Trophoblast cell (in vitro differentiated cells and primary cell): ENCODE measurements around the gene ARHGAP5.
"Not testable (repeated sequence)": the region's sequence is repeated elsewhere in the genome, so short reads cannot be mapped to it uniquely, and the experiment has no call there.

ENCODE experiments used
- DNase-seq, 2 donors: peaks; one replicate each; pipeline ENCODE4 v3.0.0-alpha.2; 2016
- H2AFZ ChIP-seq: 2 replicates; pipeline ENCODE4 v1.6.1; 2013; ENCODE audit warnings: low read length, moderate library complexity, mild to moderate bottlenecking; ENCODE audit not compliant: insufficient read depth, poor library complexity
- H2AK5ac ChIP-seq: 2 replicates; pipeline ENCODE4 v1.6.1; 2013; ENCODE audit warnings: mild to moderate bottlenecking, low read length
- H2BK120ac ChIP-seq: 2 replicates; pipeline ENCODE4 v1.6.1; 2013; ENCODE audit warnings: low read length, mild to moderate bottlenecking, moderate library complexity; ENCODE audit not compliant: insufficient read depth, poor library complexity
- H2BK12ac ChIP-seq: 2 replicates; pipeline ENCODE4 v1.6.1; 2013; ENCODE audit warnings: mild to moderate bottlenecking, low read length, moderate library complexity
- H2BK5ac ChIP-seq: 2 replicates; pipeline ENCODE4 v1.6.1; 2013; ENCODE audit warnings: low read length, low read depth, moderate library complexity, mild to moderate bottlenecking; ENCODE audit not compliant: poor library complexity
- H3K14ac ChIP-seq: 2 replicates; pipeline ENCODE4 v1.6.1; 2013; ENCODE audit warnings: mild to moderate bottlenecking, low read length
- H3K18ac ChIP-seq: 2 replicates; pipeline ENCODE4 v1.6.1; 2013; ENCODE audit warnings: mild to moderate bottlenecking, low read length
- H3K23ac ChIP-seq: 2 replicates; pipeline ENCODE4 v1.6.1; 2013; ENCODE audit warnings: low read length
- H3K27ac ChIP-seq: 2 replicates; pipeline ENCODE4 v1.5.1; 2013; ENCODE audit warnings: low read depth, mild to moderate bottlenecking, inconsistent platforms, low read length, moderate library complexity
- H3K27me3 ChIP-seq: 2 replicates; pipeline ENCODE4 v1.6.1; 2013; ENCODE audit warnings: inconsistent platforms, mild to moderate bottlenecking, low read length, moderate library complexity; ENCODE audit not compliant: insufficient read depth
- H3K36me3 ChIP-seq, 2 experiments: 1 replicate in 1 of 2; 2 replicates in 1 of 2; pipeline ENCODE4 v1.6.1; 2013; ENCODE audit warnings: low read length in 2 of 2, mild to moderate bottlenecking in 2 of 2, moderate library complexity in 1 of 2; ENCODE audit not compliant: insufficient read depth in 2 of 2, control insufficient read depth in 1 of 2
- H3K4ac ChIP-seq: 2 replicates; pipeline ENCODE4 v1.6.1; 2013; ENCODE audit warnings: low read depth, mild to moderate bottlenecking, low read length, moderate library complexity
- H3K4me1 ChIP-seq, 2 experiments: 1 replicate in 1 of 2; 2 replicates in 1 of 2; pipeline ENCODE4 v1.6.1; 2013; ENCODE audit warnings: low read length in 2 of 2, mild to moderate bottlenecking in 2 of 2, moderate library complexity in 1 of 2; ENCODE audit not compliant: insufficient read depth in 2 of 2, control insufficient read depth in 1 of 2
- H3K4me2 ChIP-seq: 2 replicates; pipeline ENCODE4 v1.6.1; 2013; ENCODE audit warnings: inconsistent platforms, mild to moderate bottlenecking, low read length, moderate library complexity
- H3K4me3 ChIP-seq: 2 replicates; pipeline ENCODE4 v1.5.1; 2013; ENCODE audit warnings: mild to moderate bottlenecking, low read depth, low read length, inconsistent platforms
- H3K79me1 ChIP-seq: one replicate; pipeline ENCODE4 v1.6.1; 2013; ENCODE audit warnings: low read length
- H3K79me2 ChIP-seq: 2 replicates; pipeline ENCODE4 v1.6.1; 2013; ENCODE audit warnings: low read length, mild to moderate bottlenecking; ENCODE audit not compliant: control insufficient read depth, insufficient read depth, poor library complexity
- H3K9ac ChIP-seq: 2 replicates; pipeline ENCODE4 v1.6.1; 2013; ENCODE audit warnings: mild to moderate bottlenecking, low read length
- H3K9me3 ChIP-seq: 2 replicates; pipeline ENCODE4 v1.6.1; 2013; ENCODE audit warnings: low read depth, mild to moderate bottlenecking, control low read depth, inconsistent platforms, low read length; ENCODE audit not compliant: insufficient read depth
- H4K12ac ChIP-seq: 2 replicates; pipeline ENCODE4 v1.6.1; 2013; ENCODE audit warnings: low read depth, mild to moderate bottlenecking, low read length, moderate library complexity
- H4K8ac ChIP-seq: 2 replicates; pipeline ENCODE4 v1.6.1; 2013; ENCODE audit warnings: low read depth, mild to moderate bottlenecking, low read length, moderate library complexity
- H4K91ac ChIP-seq: one replicate; pipeline ENCODE4 v1.6.1; 2013; ENCODE audit warnings: low read depth, mild to moderate bottlenecking, low read length, moderate library complexity
- WGBS: extraction: QIAGEN DNeasy Blood & Tissue Kit; methylation state at CpG from one replicate; pipeline ENCODE4 v1.1.7; 2013; ENCODE audit warnings: missing lambda C conversion rate; ENCODE audit not compliant: insufficient read length, insufficient coverage; ENCODE audit errors: extremely low coverage; 5-methylcytosine and 5-hydroxymethylcytosine counted together

Gene ARHGAP5

GRCh38 chr14:32110548-32110896 lies 33.4 kb downstream of the ARHGAP5 start:
- H3K79me1 ChIP-seq: no peaks in the 10 kb centered on the region
- H3K4me3 ChIP-seq: no peak overlapping the region
- H3K4me1 ChIP-seq: peaks cover 3 to 4% of the 10 kb centered on the region in 2 experiments
- DNase-seq: peak; percentile 3 to 56
- H4K12ac ChIP-seq: no peak overlapping the region
- no peaks in the 10 kb centered on the region for H3K36me3 ChIP-seq
- no peak overlapping the region for H2AK5ac ChIP-seq
- no peaks in the 10 kb centered on the region for H3K9me3 ChIP-seq
- no peak overlapping the region for H3K27ac ChIP-seq
- peak overlapping the region; percentile 75 for H3K4ac ChIP-seq
- no peak overlapping the region for H2BK120ac ChIP-seq
- no peak overlapping the region for H3K4me2 ChIP-seq
- no peak overlapping the region for H3K9ac ChIP-seq
- no peak overlapping the region for H4K91ac ChIP-seq
- H2AFZ ChIP-seq: no peak overlapping the region
- no peak overlapping the region for H3K23ac ChIP-seq
- H2BK5ac ChIP-seq: no peak overlapping the region
- no peak overlapping the region for H3K14ac ChIP-seq
- H4K8ac ChIP-seq: no peak overlapping the region
- H3K18ac ChIP-seq: no peak overlapping the region
- H3K27me3 ChIP-seq: no peaks in the 10 kb centered on the region
- H3K79me2 ChIP-seq: no peaks in the 10 kb centered on the region
- H2BK12ac ChIP-seq: no peak overlapping the region
- WGBS: no CpG with 5 or more reads among the region's 2 CpGs

DNA sequence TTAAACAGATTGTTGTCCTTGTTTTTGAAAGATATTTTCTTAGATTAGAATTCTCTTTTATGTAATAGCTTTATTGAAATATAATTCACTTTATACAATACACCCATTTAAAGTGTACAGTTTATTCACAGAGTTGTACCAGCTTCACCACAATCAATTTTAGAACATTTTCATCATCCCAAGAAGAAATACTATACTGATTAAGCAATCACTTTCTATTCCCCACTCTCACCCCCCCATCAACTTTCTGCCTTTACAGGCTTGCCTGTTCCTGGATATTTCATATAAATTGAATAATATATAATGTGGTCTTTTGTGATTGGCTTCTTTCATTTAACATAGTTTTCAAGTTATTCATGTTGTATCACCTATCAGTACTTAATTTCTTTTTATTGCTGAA lies 44.4 kb downstream of the ARHGAP5 start:
- peaks cover 2 to 5% of the 10 kb centered on the region in 2 experiments for H3K36me3 ChIP-seq
- H3K4me3 ChIP-seq: no peak overlapping the region
- no peak overlapping the region for H2AK5ac ChIP-seq
- no peak overlapping the region for H3K23ac ChIP-seq
- H3K27me3 ChIP-seq: no peaks in the 10 kb centered on the region
- H3K9me3 ChIP-seq: no peaks in the 10 kb centered on the region
- H3K9ac ChIP-seq: no peak overlapping the region
- no peak overlapping the region for H4K12ac ChIP-seq
- no peak overlapping the region for H3K14ac ChIP-seq
- H3K79me2 ChIP-seq: peaks cover 4% of the 10 kb centered on the region
- no peak overlapping the region for H2BK5ac ChIP-seq
- H2BK12ac ChIP-seq: no peak overlapping the region
- H3K4me2 ChIP-seq: no peak overlapping the region
- no peak overlapping the region for H2BK120ac ChIP-seq
- no peak overlapping the region for H4K8ac ChIP-seq
- no peaks in the 10 kb centered on the region for H3K4me1 ChIP-seq
- no peak overlapping the region for H3K27ac ChIP-seq
- H3K79me1 ChIP-seq: no peaks in the 10 kb centered on the region
- H2AFZ ChIP-seq: no peak overlapping the region
- no peak overlapping the region for H3K4ac ChIP-seq
- no peak overlapping the region for H4K91ac ChIP-seq
- no peak for DNase-seq
- H3K18ac ChIP-seq: no peak overlapping the region

DNA sequence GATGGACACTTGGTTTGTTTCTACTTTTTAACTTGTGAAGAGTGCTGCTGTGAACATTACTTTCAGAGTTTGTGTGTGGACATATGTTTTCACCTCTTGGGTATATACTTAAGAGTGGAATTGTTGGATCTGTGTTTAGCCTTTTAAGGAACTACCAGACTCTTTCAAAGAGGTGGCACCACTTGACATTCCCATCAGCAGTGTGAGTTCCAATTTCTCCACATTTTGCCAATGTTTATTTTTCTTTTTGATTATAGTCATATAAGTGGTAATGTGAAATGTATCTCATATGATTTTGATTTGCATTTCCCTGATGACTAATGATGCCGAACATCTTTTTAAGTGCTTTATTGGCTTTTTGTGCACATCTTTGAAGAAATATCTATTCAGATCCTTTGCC lies 44.8 kb downstream of the ARHGAP5 start:
- Histone ChIP-seq H3K4me1 (no peaks in the 10 kb centered on the region), H4K91ac (no peak overlapping the region), H3K79me1 (no peaks in the 10 kb centered on the region), H3K9ac (no peak overlapping the region), H4K12ac (no peak overlapping the region), H3K9me3 (no peaks in the 10 kb centered on the region), H3K4me2 (no peak overlapping the region), H3K27ac (no peak overlapping the region), H3K18ac (no peak overlapping the region), H3K36me3 (peaks cover 2 to 5% of the 10 kb centered on the region in 2 experiments), H2BK5ac (no peak overlapping the region), H3K4ac (no peak overlapping the region), H3K4me3 (no peak overlapping the region), H4K8ac (no peak overlapping the region), H2BK12ac (no peak overlapping the region), H3K27me3 (no peaks in the 10 kb centered on the region), H3K23ac (no peak overlapping the region), H2BK120ac (no peak overlapping the region), H2AK5ac (no peak overlapping the region), H3K14ac (no peak overlapping the region), H3K79me2 (peaks cover 4% of the 10 kb centered on the region), H2AFZ (no peak overlapping the region)
- no CpG with 5 or more reads among the region's 1 CpG for WGBS
- DNase-seq: no peak

DNA sequence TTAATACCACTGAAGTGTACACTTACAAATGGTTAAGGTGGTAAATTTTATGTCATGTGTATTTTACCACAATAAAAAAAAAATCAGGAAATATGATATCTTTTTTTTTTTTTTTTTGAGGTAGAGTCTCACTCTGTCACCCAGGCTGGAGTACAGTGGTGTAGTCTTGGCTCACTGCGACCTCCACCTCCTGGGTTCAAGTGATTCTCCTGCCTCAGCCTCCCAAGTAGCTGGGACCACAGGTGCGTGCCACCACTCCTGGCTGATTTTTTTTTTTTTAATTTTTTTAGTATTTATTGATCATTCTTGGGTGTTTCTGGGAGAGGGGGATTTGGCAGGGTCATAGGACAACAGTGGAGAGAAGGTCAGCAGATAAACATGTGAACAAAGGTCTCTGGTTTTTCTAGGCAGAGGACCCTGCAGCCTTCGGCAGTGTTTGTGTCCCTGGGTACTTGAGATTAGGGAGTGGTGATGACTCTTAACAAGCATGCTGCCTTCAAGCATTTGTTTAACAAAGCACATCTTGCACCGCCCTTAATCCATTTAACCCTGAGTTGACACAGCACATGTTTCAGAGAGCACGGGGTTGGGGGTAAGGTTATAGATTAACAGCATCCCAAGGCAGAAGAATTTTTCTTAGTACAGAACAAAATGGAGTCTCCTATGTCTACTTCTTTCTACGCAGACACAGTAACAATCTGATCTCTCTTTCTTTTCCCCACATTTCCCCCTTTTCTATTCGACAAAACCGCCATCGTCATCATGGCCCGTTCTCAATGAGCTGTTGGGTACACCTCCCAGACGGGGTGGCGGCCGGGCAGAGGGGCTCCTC lies 50.0 kb downstream of the ARHGAP5 start:
- H4K91ac ChIP-seq, H2AK5ac ChIP-seq, H3K79me1 ChIP-seq, H3K9ac ChIP-seq, H4K12ac ChIP-seq, H2AFZ ChIP-seq, H3K4ac ChIP-seq, H3K4me2 ChIP-seq, H2BK120ac ChIP-seq, H2BK12ac ChIP-seq, H3K4me1 ChIP-seq, H3K4me3 ChIP-seq, H3K14ac ChIP-seq, H3K18ac ChIP-seq, DNase-seq, H2BK5ac ChIP-seq, H3K27ac ChIP-seq, H3K27me3 ChIP-seq, H3K79me2 ChIP-seq, H3K9me3 ChIP-seq, H4K8ac ChIP-seq, H3K23ac ChIP-seq: not testable (repeated sequence)
- WGBS: no CpG with 5 or more reads among the region's 13 CpGs
- peaks cover 15 to 18% of the 10 kb centered on the region in 2 experiments for H3K36me3 ChIP-seq
